ENCODE results near the gene CXCL8.
"Not testable (repeated sequence)": the region's sequence is repeated elsewhere in the genome, so short reads cannot be mapped to it uniquely, and the experiment has no call there.

Gene CXCL8

GRCh38 chr4:73743795-73744194, 3.4 kb downstream of the CXCL8 start:
- no peak for DNase-seq (ENCODE audit: low read depth)

GRCh38 chr4:73744203-73744602, 3.8 kb downstream of the CXCL8 start:
- no peak for DNase-seq (ENCODE audit: low read depth)

GRCh38 chr4:73750730-73751129, 10.4 kb downstream of the CXCL8 start:
- no peak for DNase-seq (ENCODE audit: low read depth)

- no peak for DNase-seq (ENCODE audit: low read depth)
Observed at GRCh38 chr4:73751166-73751565, 10.8 kb downstream of the CXCL8 start.

GRCh38 chr4:73751830-73752229, 11.5 kb downstream of the CXCL8 start:
- no peak for DNase-seq (ENCODE audit: low read depth)

GRCh38 chr4:73752424-73752823, 12.1 kb downstream of the CXCL8 start:
- DNase-seq (ENCODE audit: low read depth), result no peak

GRCh38 chr4:73753215-73753614, 12.8 kb downstream of the CXCL8 start:
- no peak for DNase-seq (ENCODE audit: low read depth)

- no peak for DNase-seq (ENCODE audit: low read depth)
Observed at GRCh38 chr4:73754934-73755333, 14.6 kb downstream of the CXCL8 start.

- DNase-seq (ENCODE audit: low read depth), result no peak
Observed at GRCh38 chr4:73759357-73759756, 19.0 kb downstream of the CXCL8 start.

- no peak for DNase-seq (ENCODE audit: low read depth)
Observed at GRCh38 chr4:73761856-73762255, 21.5 kb downstream of the CXCL8 start.

GRCh38 chr4:73762409-73762808, 22.0 kb downstream of the CXCL8 start:
- DNase-seq (ENCODE audit: low read depth), result no peak

- DNase-seq (ENCODE audit: low read depth), result no peak
Observed at GRCh38 chr4:73763877-73764276, 23.5 kb downstream of the CXCL8 start.

GRCh38 chr4:73764513-73764912, 24.1 kb downstream of the CXCL8 start:
- no peak for DNase-seq (ENCODE audit: low read depth)

- DNase-seq (ENCODE audit: low read depth), result no peak
Observed at GRCh38 chr4:73765296-73765695, 24.9 kb downstream of the CXCL8 start.

GRCh38 chr4:73770917-73771316, 30.5 kb downstream of the CXCL8 start:
- no peak for DNase-seq (ENCODE audit: low read depth)

- DNase-seq (ENCODE audit: low read depth), result no peak
Observed at GRCh38 chr4:73772363-73772762, 32.0 kb downstream of the CXCL8 start.

GRCh38 chr4:73774406-73774805, 34.0 kb downstream of the CXCL8 start:
- DNase-seq (ENCODE audit: low read depth), result not testable (repeated sequence)

- no peak for DNase-seq (ENCODE audit: low read depth)
Observed at GRCh38 chr4:73776321-73776729, 36.0 kb downstream of the CXCL8 start.

GRCh38 chr4:73777612-73778011, 37.2 kb downstream of the CXCL8 start:
- no peak for DNase-seq (ENCODE audit: low read depth)

- no peak for DNase-seq (ENCODE audit: low read depth)
Observed at GRCh38 chr4:73780243-73780642, 39.9 kb downstream of the CXCL8 start.

- no peak for DNase-seq (ENCODE audit: low read depth)
Observed at GRCh38 chr4:73780834-73781233, 40.5 kb downstream of the CXCL8 start.

GRCh38 chr4:73788411-73788810, 48.0 kb downstream of the CXCL8 start:
- no peak for DNase-seq (ENCODE audit: low read depth)

All from stimulated activated CD8-positive, alpha-beta memory T cell treated with anti-CD3 and anti-CD28 coated beads, Interleukin-12 subunit alpha, Interleukin-12 subunit beta, amount 100 ng/mL, for 4 hours (primary cell).